Left ventricle myocardium inferior (tissue), 1 donor: Measurements from ENCODE around the gene TLL2. TPM values are rescaled to one million over a fixed set of nuclear protein-coding genes. Genes with fewer than 3 reads are reported as not detected.

Source experiments
- DNase-seq: peaks from one replicate; pipeline ENCODE4 v3.0.0-alpha.2; 2020
- H3K27ac ChIP-seq: fragments of 200-600 bp; replicated peaks from 2 replicates; pipeline ENCODE4 v1.8.0; 2021
- H3K27me3 ChIP-seq: fragments of 200-600 bp; 2 replicates; pipeline ENCODE4 v1.8.0; 2021; ENCODE audit warnings: low read depth
- H3K36me3 ChIP-seq: fragments of 200-600 bp; 2 replicates; pipeline ENCODE4 v1.8.0; 2021
- H3K4me1 ChIP-seq: fragments of 200-600 bp; 2 replicates; pipeline ENCODE4 v1.8.0; 2021
- H3K4me3 ChIP-seq: fragments of 200-600 bp; 2 replicates; pipeline ENCODE4 v1.8.0; 2021; ENCODE audit warnings: mild to moderate bottlenecking, moderate library complexity
- H3K9me3 ChIP-seq: fragments of 200-600 bp; replicated peaks from 2 replicates; pipeline ENCODE4 v1.8.0; 2021
- CTCF ChIP-seq: fragments of 200-600 bp; IDR thresholded peaks from 2 replicates; pipeline ENCODE4 v1.8.0; 2021; ENCODE audit warnings: antibody characterized with exemption, mild to moderate bottlenecking, borderline replicate concordance
- intact Hi-C: fragments of 100-400 bp; cut with micrococcal nuclease; formaldehyde crosslinking; loops from one replicate; pipeline ENCODE4 v1.11.0; 2022
- total RNA-seq: library from RNA; stranded (reverse); fragmentation: NEBNext Ultra II Directional; extraction: Animal tissue kit (Norgen Biotek cat#: 25700); gene quantifications from one replicate; pipeline ENCODE4 v1.2.1, GENCODE V29; 2021
- donor health status: DM: no; HTN: yes; CAD: no; lungs with severe emphysema.

Gene TLL2
- total RNA-seq, 1 donor from 2014 or later, result 7.0 TPM

- Histone ChIP-seq H3K27me3 (no peaks in the 10 kb centered on the region), H3K9me3 (no peaks in the 10 kb centered on the region), H3K36me3 (no peaks in the 10 kb centered on the region), H3K4me1 (peaks cover 18% of the 10 kb centered on the region), H3K27ac (peak overlapping the region; percentile 73), H3K4me3 (no peak overlapping the region)
- no peak for TF ChIP-seq CTCF
- DNase-seq, result no peak
- intact Hi-C loops, result no loop called here
Observed at GRCh38 chr10:96389785-96390184, 123.9 kb downstream of the TLL2 start.

- Histone ChIP-seq H3K4me3 (no peak overlapping the region), H3K27me3 (no peaks in the 10 kb centered on the region), H3K4me1 (peaks cover 18% of the 10 kb centered on the region), H3K9me3 (no peaks in the 10 kb centered on the region), H3K36me3 (no peaks in the 10 kb centered on the region), H3K27ac (no peak overlapping the region)
- intact Hi-C loops, result no loop called here
- DNase-seq, result no peak
- TF ChIP-seq CTCF, result no peak
Observed at GRCh38 chr10:96387601-96388000, 126.1 kb downstream of the TLL2 start.

- H3K27ac ChIP-seq, result no peak overlapping the region
- no peak overlapping the region for H3K4me3 ChIP-seq
- TF ChIP-seq CTCF, result no peak
- H3K9me3 ChIP-seq, result no peaks in the 10 kb centered on the region
- H3K4me1 ChIP-seq, result peaks cover 18% of the 10 kb centered on the region
- intact Hi-C loops, result no loop called here
- no peak for DNase-seq
- no peaks in the 10 kb centered on the region for H3K27me3 ChIP-seq
- no peaks in the 10 kb centered on the region for H3K36me3 ChIP-seq
Observed at GRCh38 chr10:96387161-96387560, 126.6 kb downstream of the TLL2 start.

GRCh38 chr10:96384506-96384905, 129.2 kb downstream of the TLL2 start:
- Histone ChIP-seq H3K9me3 (no peaks in the 10 kb centered on the region), H3K27ac (no peak overlapping the region), H3K27me3 (no peaks in the 10 kb centered on the region), H3K4me1 (peaks cover 1% of the 10 kb centered on the region), H3K36me3 (no peaks in the 10 kb centered on the region), H3K4me3 (no peak overlapping the region)
- intact Hi-C loops, result no loop called here
- no peak for DNase-seq
- TF ChIP-seq CTCF, result no peak

- DNase-seq, result no peak
- H3K4me3 ChIP-seq, result no peak overlapping the region
- H3K9me3 ChIP-seq, result no peaks in the 10 kb centered on the region
- H3K36me3 ChIP-seq, result no peaks in the 10 kb centered on the region
- TF ChIP-seq CTCF, result no peak
- no peak overlapping the region for H3K27ac ChIP-seq
- no peaks in the 10 kb centered on the region for H3K27me3 ChIP-seq
- intact Hi-C loops, result no loop called here
- peaks cover 24% of the 10 kb centered on the region for H3K4me1 ChIP-seq
Observed at GRCh38 chr10:96380821-96381220, 132.9 kb downstream of the TLL2 start.

- Histone ChIP-seq H3K27ac (no peak overlapping the region), H3K9me3 (no peaks in the 10 kb centered on the region), H3K4me1 (peaks cover 33% of the 10 kb centered on the region), H3K27me3 (no peaks in the 10 kb centered on the region), H3K36me3 (no peaks in the 10 kb centered on the region), H3K4me3 (no peak overlapping the region)
- DNase-seq, result no peak
- TF ChIP-seq CTCF, result no peak
- intact Hi-C loops, result no loop called here
Observed at GRCh38 chr10:96379758-96380157, 134.0 kb downstream of the TLL2 start.
